ENCODE data around the gene NPM1. TPM values are rescaled to one million over a fixed set of nuclear protein-coding genes. Genes with fewer than 3 reads are reported as not detected.

The NPM1 gene, protein sequence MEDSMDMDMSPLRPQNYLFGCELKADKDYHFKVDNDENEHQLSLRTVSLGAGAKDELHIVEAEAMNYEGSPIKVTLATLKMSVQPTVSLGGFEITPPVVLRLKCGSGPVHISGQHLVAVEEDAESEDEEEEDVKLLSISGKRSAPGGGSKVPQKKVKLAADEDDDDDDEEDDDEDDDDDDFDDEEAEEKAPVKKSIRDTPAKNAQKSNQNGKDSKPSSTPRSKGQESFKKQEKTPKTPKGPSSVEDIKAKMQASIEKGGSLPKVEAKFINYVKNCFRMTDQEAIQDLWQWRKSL
- 3,353 and 5,553 TPM in 2 replicates for total RNA-seq (2016; rRNA removed; fragmentation: Illumina TruSeq; extraction: Trizol)
- 762 and 941 TPM in 2 replicates for total RNA-seq (2016; cell fraction: cytosol; rRNA removed; fragmentation: Illumina TruSeq; extraction: Trizol; ENCODE audit: low read depth)
- 3,423 and 5,528 TPM in 2 replicates for total RNA-seq (2016; cell fraction: insoluble cytoplasmic fraction; rRNA removed; fragmentation: Illumina TruSeq; extraction: Trizol)
- 1,613 and 2,053 TPM in 2 replicates for total RNA-seq (2016; cell fraction: membrane; rRNA removed; fragmentation: Illumina TruSeq; extraction: Trizol)
- total RNA-seq (2016; cell fraction: nucleus; rRNA removed; fragmentation: Illumina TruSeq; extraction: Trizol), result 1,233 and 1,301 TPM in 2 replicates
- 1,684 and 2,047 TPM in 2 replicates for polyA plus RNA-seq (2011; rRNA removed)
- polyA plus RNA-seq (2011; cell fraction: cytosol; rRNA removed), result 2,726 and 4,334 TPM in 2 replicates
- 901 and 998 TPM in 2 replicates for polyA plus RNA-seq (2011; cell fraction: nucleus; rRNA removed)
- 3,095 and 3,791 TPM in 2 replicates for polyA plus RNA-seq (2012)
- polyA plus RNA-seq (2016; cell fraction: cytosol; fragmentation: Illumina TruSeq; extraction: Trizol; ENCODE audit: low read depth), result 990 and 1,054 TPM in 2 replicates
- polyA plus RNA-seq (2016; cell fraction: insoluble cytoplasmic fraction; fragmentation: Illumina TruSeq; extraction: Trizol; ENCODE audit: low read depth), result 5,889 and 6,211 TPM in 2 replicates
- 1,669 and 1,931 TPM in 2 replicates for polyA plus RNA-seq (2016; cell fraction: membrane; fragmentation: Illumina TruSeq; extraction: Trizol; ENCODE audit: low read depth)
- 1,818 and 1,822 TPM in 2 replicates for polyA plus RNA-seq (2016; cell fraction: nucleus; fragmentation: Illumina TruSeq; extraction: Trizol; ENCODE audit: insufficient read depth, low read depth)
- polyA minus RNA-seq (2011; rRNA and poly(A)+ RNA removed; ENCODE audit: low replicate concordance), result 1,398 and 1,793 TPM in 2 replicates
- polyA minus RNA-seq (2011; cell fraction: cytosol; rRNA and poly(A)+ RNA removed), result 3,161 and 4,136 TPM in 2 replicates
- 529 and 590 TPM in 2 replicates for polyA minus RNA-seq (2011; cell fraction: nucleus; rRNA and poly(A)+ RNA removed)
- percentile 99 among the genes with signal in this experiment for Bru-seq, nascent RNA
- BruChase-seq, experiment 1, labeled RNA remaining after a 6-hour chase, result percentile 100 among the genes with signal in this experiment
- BruChase-seq, experiment 2, labeled RNA remaining after a 2-hour chase, result percentile 99 among the genes with signal in this experiment
- long read RNA-seq, experiment 1, transcript NPM1-205 (5 exons, 670 nt), result minor isoform, 17 of 2,697 reads
- long read RNA-seq, experiment 1, transcript NPM1-202 (10 exons, 1,237 nt), result minor isoform, 36 of 2,697 reads
- long read RNA-seq, experiment 1, transcript NPM1-201 (11 exons, 1,758 nt), result major isoform, 1,866 of 2,697 reads
- long read RNA-seq, experiment 1, transcript NPM1-203 (10 exons, 1,598 nt), result minor isoform, 457 of 2,697 reads
- long read RNA-seq, experiment 1, partial matches to known transcripts, result 185 of 2,697 reads
- long read RNA-seq, experiment 1, other reads (novel, unspliced or antisense), result 134 of 2,697 reads
- long read RNA-seq, experiment 2, transcript NPM1-203 (10 exons, 1,598 nt), result minor isoform, 469 of 3,909 reads
- long read RNA-seq, experiment 2, transcript NPM1-202 (10 exons, 1,237 nt), result minor isoform, 50 of 3,909 reads
- long read RNA-seq, experiment 2, transcript NPM1-212 (2 exons, 640 nt), result minor isoform, 24 of 3,909 reads
- long read RNA-seq, experiment 2, transcript NPM1-201 (11 exons, 1,758 nt), result major isoform, 2,060 of 3,909 reads
- long read RNA-seq, experiment 2, partial matches to known transcripts, result 1,109 of 3,909 reads
- long read RNA-seq, experiment 2, other reads (novel, unspliced or antisense), result 186 of 3,909 reads

DNA sequence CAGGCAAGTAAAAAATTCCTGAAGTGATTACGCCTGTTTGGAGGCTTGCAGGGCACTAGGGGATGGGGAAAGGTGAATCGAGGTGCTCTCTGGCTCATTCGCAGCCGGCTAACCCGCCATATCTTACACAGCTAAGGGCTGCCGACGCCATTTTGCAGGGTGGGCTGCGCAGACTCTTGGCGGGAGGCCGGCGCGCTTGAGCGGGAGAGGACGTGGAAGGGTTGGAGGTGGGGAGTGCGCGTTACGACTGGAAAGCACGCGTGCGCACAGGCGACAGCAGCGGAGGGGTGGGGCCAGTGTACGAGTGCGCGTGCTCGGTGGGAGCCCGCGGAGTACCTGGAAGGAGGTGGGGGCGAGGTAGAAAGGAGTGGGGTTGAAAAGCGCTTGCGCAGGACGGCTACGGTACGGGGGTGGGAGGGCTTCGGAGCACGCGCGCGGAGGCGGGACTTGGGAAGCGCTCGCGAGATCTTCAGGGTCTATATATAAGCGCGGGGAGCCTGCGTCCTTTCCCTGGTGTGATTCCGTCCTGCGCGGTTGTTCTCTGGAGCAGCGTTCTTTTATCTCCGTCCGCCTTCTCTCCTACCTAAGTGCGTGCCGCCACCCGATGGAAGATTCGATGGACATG, at the start of gene NPM1:
Gene NPM1 (plus strand): TSS at position 505 of the 625 bp plus-strand sequence. CDS start 100 bp downstream, at position 605.
- ChIA-PET CTCF (ENCODE audit: low intra/inter-chr PET ratio, low total read pairs) (no interaction called here), POLR2A (interaction anchor here (0.6 to 2.7 kb wide), 7 partner anchors 18 to 619 kb away, joined by 3 to 13 read pairs (median 3); partner anchors contain the start of genes FBXW11 and FGF18)
- in situ Hi-C loops (cut with HindIII; ENCODE audit: extremely low pct_ligation_motif_present, low pct_unique_long_range_greater_than_20kb), result no loop called here
- peak; percentile 88 for FAIRE-seq
- Histone ChIP-seq H3K36me3 (replicated peaks in 1 of 2; ENCODE audit: control insufficient read depth in 1 of 2, insufficient read depth in 2 of 2, low read length in 2 of 2) (peaks cover 8 to 18% of the 10 kb centered on the region in 2 experiments), H3K4me2 (ENCODE audit: low read depth, low read length) (peak within 1 kb of the TSS; percentile 94), H3K79me2 (ENCODE audit: insufficient read depth, low read length) (peaks cover 51% of the 10 kb centered on the region), H3K9me3 (ENCODE audit: low read length) (no peaks in the 10 kb centered on the region), H3K27ac (ENCODE audit: extremely low read length, insufficient read depth, low read length) (peak within 1 kb of the TSS; percentile 88), H2AFZ (ENCODE audit: low read length) (peak within 1 kb of the TSS; percentile 87), H3K4me3 (replicated peaks in 1 of 3; ENCODE audit: insufficient read depth in 1 of 3, low read depth in 2 of 3, low read length in 3 of 3) (peak within 1 kb of the TSS; percentile 88 to 93 (median 92)), H3K4me1 (ENCODE audit: insufficient read depth, low read length) (peaks cover 33% of the 10 kb centered on the region), H3K27me3 (ENCODE audit: control insufficient read depth in 1 of 2, insufficient read depth in 2 of 2, low read length in 2 of 2) (peaks cover 0 to 4% of the 10 kb centered on the region in 2 experiments; a peak in 1 of 5 replicates), H3K9ac (ENCODE audit: insufficient read depth, low read depth, low read length) (peak within 1 kb of the TSS; percentile 96), H4K20me1 (ENCODE audit: insufficient read depth, low read length) (peaks cover 44% of the 10 kb centered on the region)
- no TSS peak for BruUV-seq (replicated peaks)
- WGBS (ENCODE audit: low lambda C conversion rate), result 2% methylated on average over 53 of the region's 56 CpGs
- DNase-seq (ENCODE audit: low spot score), result peak; percentile 95
- intact Hi-C loops (cut with micrococcal nuclease; ENCODE audit: unreplicated experiment), result no loop called here
- peak; percentile 90 for ATAC-seq
- TF ChIP-seq CBX5 (CRISPR knock-in tag; IDR thresholded peaks at IDR 0.05; ENCODE audit: borderline replicate concordance), result peak; percentile 74; the same call in 1 of the 2 replicates
- TF ChIP-seq ZNF543 (CRISPR knock-in tag; IDR thresholded peaks at IDR 0.05), result no peak
- TF ChIP-seq, protein P1, sequence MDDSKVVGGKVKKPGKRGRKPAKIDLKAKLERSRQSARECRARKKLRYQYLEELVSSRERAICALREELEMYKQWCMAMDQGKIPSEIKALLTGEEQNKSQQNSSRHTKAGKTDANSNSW (CRISPR knock-in tag; IDR thresholded peaks at IDR 0.05; ENCODE audit: borderline replicate concordance), result peak; percentile 60; the same call in 1 of the 2 replicates
- TF ChIP-seq, protein P2, sequence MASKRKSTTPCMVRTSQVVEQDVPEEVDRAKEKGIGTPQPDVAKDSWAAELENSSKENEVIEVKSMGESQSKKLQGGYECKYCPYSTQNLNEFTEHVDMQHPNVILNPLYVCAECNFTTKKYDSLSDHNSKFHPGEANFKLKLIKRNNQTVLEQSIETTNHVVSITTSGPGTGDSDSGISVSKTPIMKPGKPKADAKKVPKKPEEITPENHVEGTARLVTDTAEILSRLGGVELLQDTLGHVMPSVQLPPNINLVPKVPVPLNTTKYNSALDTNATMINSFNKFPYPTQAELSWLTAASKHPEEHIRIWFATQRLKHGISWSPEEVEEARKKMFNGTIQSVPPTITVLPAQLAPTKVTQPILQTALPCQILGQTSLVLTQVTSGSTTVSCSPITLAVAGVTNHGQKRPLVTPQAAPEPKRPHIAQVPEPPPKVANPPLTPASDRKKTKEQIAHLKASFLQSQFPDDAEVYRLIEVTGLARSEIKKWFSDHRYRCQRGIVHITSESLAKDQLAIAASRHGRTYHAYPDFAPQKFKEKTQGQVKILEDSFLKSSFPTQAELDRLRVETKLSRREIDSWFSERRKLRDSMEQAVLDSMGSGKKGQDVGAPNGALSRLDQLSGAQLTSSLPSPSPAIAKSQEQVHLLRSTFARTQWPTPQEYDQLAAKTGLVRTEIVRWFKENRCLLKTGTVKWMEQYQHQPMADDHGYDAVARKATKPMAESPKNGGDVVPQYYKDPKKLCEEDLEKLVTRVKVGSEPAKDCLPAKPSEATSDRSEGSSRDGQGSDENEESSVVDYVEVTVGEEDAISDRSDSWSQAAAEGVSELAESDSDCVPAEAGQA (IDR thresholded peaks at IDR 0.05; ENCODE audit: low read depth), result peak; percentile 82
- TF ChIP-seq, protein P2 (CRISPR knock-in tag; IDR thresholded peaks at IDR 0.05; ENCODE audit: borderline replicate concordance), result 0 out of 2 replicates have a peak, but pooled peaks have one; percentile 20
- TF ChIP-seq TCF7 (IDR thresholded peaks at IDR 0.05; ENCODE audit: low read depth), result no peak
- TF ChIP-seq KMT2A (CRISPR knock-in tag; IDR thresholded peaks at IDR 0.05), result peak; percentile 58; the same call in 1 of the 2 replicates
- peak; percentile 67; the same call in 1 of the 2 replicates for TF ChIP-seq TSC22D2 (CRISPR knock-in tag; IDR thresholded peaks at IDR 0.05; ENCODE audit: borderline replicate concordance)
- peak; percentile 54 for TF ChIP-seq BCL6 (CRISPR knock-in tag; IDR thresholded peaks at IDR 0.05)

Measured in HepG2 (cell line).